Activated CD4-positive, alpha-beta T cell treated with anti-CD3 and anti-CD28 coated beads, Interleukin-2, amount 10 ng/mL, durations not matched to agents 24 days and 14 days (primary cell): ENCODE results near the gene TOMT. TPM values are rescaled to one million over a fixed set of nuclear protein-coding genes. Genes with fewer than 3 reads are reported as not detected.
A peak's percentile ranks its signal among the peaks of the same experiment; 100 is the strongest.

ENCODE experiments used
- DNase-seq: peaks from one replicate; pipeline ENCODE4 v3.0.0; 2022
- H3K27ac Mint-ChIP-seq: one replicate; pipeline ENCODE4 v1.8.0; 2022; ENCODE audit warnings: mild to moderate bottlenecking, mixed read lengths
- H3K27me3 Mint-ChIP-seq: one replicate; pipeline ENCODE4 v1.8.0; 2022; ENCODE audit warnings: mixed read lengths
- H3K36me3 Mint-ChIP-seq: one replicate; pipeline ENCODE4 v1.8.0; 2022; ENCODE audit warnings: low read depth, mild to moderate bottlenecking, mixed read lengths
- H3K4me1 Mint-ChIP-seq: one replicate; pipeline ENCODE4 v1.8.0; 2021; ENCODE audit warnings: mixed read lengths
- H3K4me3 Mint-ChIP-seq: one replicate; pipeline ENCODE4 v1.8.0; 2022; ENCODE audit warnings: mild to moderate bottlenecking, moderate library complexity, mixed read lengths
- H3K9me3 Mint-ChIP-seq: one replicate; pipeline ENCODE4 v1.8.0; 2021; ENCODE audit warnings: mixed read lengths
- intact Hi-C: fragments of 100-400 bp; cut with micrococcal nuclease; formaldehyde crosslinking; loops from one replicate; pipeline ENCODE4 v1.15.1; 2023
- total RNA-seq: library from RNA; stranded (reverse); gene quantifications from 2 replicates; pipeline ENCODE4 v1.2.3, GENCODE V29; 2022

Gene TOMT
- total RNA-seq, 1 donor from 2014 or later = not detected

- Mint-ChIP-seq H3K9me3 (no peaks in the 10 kb centered on the region), H3K27ac (peak within 1 kb of the TSS; percentile 94), H3K27me3 (no peaks in the 10 kb centered on the region), H3K36me3 (peaks cover 12% of the 10 kb centered on the region), H3K4me1 (peaks cover 44% of the 10 kb centered on the region), H3K4me3 (peak within 1 kb of the TSS; percentile 96)
- intact Hi-C loops = loop anchor here (1.0 to 5.0 kb wide), 8 partner anchors 23 to 354 kb away; partner anchors contain the start of genes ANAPC15, CLPB, LAMTOR1 and XNDC1N
- peak; percentile 100 for DNase-seq
Measured at GRCh38 chr11:72080326-72081183, 25.2 kb upstream of the TOMT start, which contains the start of the genes LRRC51 and NUMA1. Gene LRRC51, plus strand, starts transcription at chr11:72080850. Its CDS starts 8,234 bp downstream, at chr11:72089084. Gene NUMA1, minus strand, starts transcription at chr11:72080542. Its CDS starts 44,599 bp downstream, at chr11:72035943.

- Mint-ChIP-seq H3K27ac (peak overlapping the region; percentile 94), H3K4me1 (peaks cover 44% of the 10 kb centered on the region), H3K9me3 (no peaks in the 10 kb centered on the region), H3K27me3 (no peaks in the 10 kb centered on the region), H3K4me3 (peak overlapping the region; percentile 96), H3K36me3 (peaks cover 12% of the 10 kb centered on the region)
- intact Hi-C loops = loop anchor here (2.0 to 5.0 kb wide), 2 partner anchors 104 to 294 kb away; no protein-coding TSS in a partner anchor
- DNase-seq = no peak
Measured at GRCh38 chr11:72081184-72081644, 24.5 kb upstream of the TOMT start.

GRCh38 chr11:72081821-72082453 is 23.8 kb upstream of the TOMT start:
- Mint-ChIP-seq H3K4me3 (peak overlapping the region; percentile 96), H3K4me1 (peaks cover 42% of the 10 kb centered on the region), H3K27ac (peak overlapping the region; percentile 94), H3K36me3 (peaks cover 9% of the 10 kb centered on the region), H3K9me3 (no peaks in the 10 kb centered on the region), H3K27me3 (no peaks in the 10 kb centered on the region)
- DNase-seq = no peak
- intact Hi-C loops = loop anchor here (2.0 to 5.0 kb wide), 2 partner anchors 105 to 295 kb away; no protein-coding TSS in a partner anchor

GRCh38 chr11:72083414-72083813 is 22.3 kb upstream of the TOMT start:
- Mint-ChIP-seq H3K36me3 (peaks cover 9% of the 10 kb centered on the region), H3K9me3 (no peaks in the 10 kb centered on the region), H3K27me3 (no peaks in the 10 kb centered on the region), H3K4me3 (no peak overlapping the region), H3K27ac (peak overlapping the region; percentile 10), H3K4me1 (peaks cover 34% of the 10 kb centered on the region)
- intact Hi-C loops = loop anchor here (5.0 kb wide), 1 partner anchor 106 kb away; no protein-coding TSS in a partner anchor
- DNase-seq = no peak

GRCh38 chr11:72084076-72084475 is 21.6 kb upstream of the TOMT start:
- no peak for DNase-seq
- Mint-ChIP-seq H3K36me3 (peaks cover 8% of the 10 kb centered on the region), H3K9me3 (no peaks in the 10 kb centered on the region), H3K4me3 (no peak overlapping the region), H3K27ac (no peak overlapping the region), H3K4me1 (peaks cover 28% of the 10 kb centered on the region), H3K27me3 (no peaks in the 10 kb centered on the region)
- intact Hi-C loops = loop anchor here (5.0 kb wide), 1 partner anchor 107 kb away; no protein-coding TSS in a partner anchor

GRCh38 chr11:72084965-72085364 is 20.8 kb upstream of the TOMT start:
- intact Hi-C loops = loop anchor here (5.0 kb wide), 1 partner anchor 108 kb away; no protein-coding TSS in a partner anchor
- Mint-ChIP-seq H3K27me3 (no peaks in the 10 kb centered on the region), H3K27ac (no peak overlapping the region), H3K9me3 (no peaks in the 10 kb centered on the region), H3K4me3 (no peak overlapping the region), H3K4me1 (peaks cover 25% of the 10 kb centered on the region), H3K36me3 (peaks cover 12% of the 10 kb centered on the region)
- no peak for DNase-seq

GRCh38 chr11:72085621-72086351 is 19.9 kb upstream of the TOMT start:
- intact Hi-C loops = no loop called here
- Mint-ChIP-seq H3K4me1 (peaks cover 23% of the 10 kb centered on the region), H3K9me3 (no peaks in the 10 kb centered on the region), H3K4me3 (no peak overlapping the region), H3K36me3 (peaks cover 14% of the 10 kb centered on the region), H3K27ac (no peak overlapping the region), H3K27me3 (no peaks in the 10 kb centered on the region)
- DNase-seq = no peak

GRCh38 chr11:72088076-72088808 is 17.5 kb upstream of the TOMT start:
- Mint-ChIP-seq H3K27ac (no peak overlapping the region), H3K27me3 (no peaks in the 10 kb centered on the region), H3K4me3 (no peak overlapping the region)

GRCh38 chr11:72091292-72091691 is 14.4 kb upstream of the TOMT start:
- Mint-ChIP-seq H3K27ac (no peak overlapping the region), H3K4me3 (no peak overlapping the region), H3K4me1 (peaks cover 10% of the 10 kb centered on the region), H3K9me3 (no peaks in the 10 kb centered on the region), H3K36me3 (peaks cover 20% of the 10 kb centered on the region), H3K27me3 (no peaks in the 10 kb centered on the region)
- DNase-seq = peak; percentile 91
- intact Hi-C loops = loop anchor here (1.0 kb wide), 1 partner anchor 66 kb away; no protein-coding TSS in a partner anchor

More at GRCh38 chr11:72088076-72088808, 17.5 kb upstream of the TOMT start:
- Mint-ChIP-seq H3K4me1 (peaks cover 14% of the 10 kb centered on the region), H3K9me3 (no peaks in the 10 kb centered on the region), H3K36me3 (peaks cover 15% of the 10 kb centered on the region)
- no peak for DNase-seq
- intact Hi-C loops = no loop called here

GRCh38 chr11:72098741-72099140 is 7.0 kb upstream of the TOMT start:
- H3K4me3 Mint-ChIP-seq = no peak overlapping the region
- DNase-seq = no peak
- H3K27ac Mint-ChIP-seq = no peak overlapping the region
- intact Hi-C loops = no loop called here
- peaks cover 46% of the 10 kb centered on the region for H3K36me3 Mint-ChIP-seq
- no peaks in the 10 kb centered on the region for H3K9me3 Mint-ChIP-seq
- H3K4me1 Mint-ChIP-seq = peaks cover 32% of the 10 kb centered on the region
- no peaks in the 10 kb centered on the region for H3K27me3 Mint-ChIP-seq

GRCh38 chr11:72100009-72100408 is 5.7 kb upstream of the TOMT start:
- Mint-ChIP-seq H3K27me3 (no peaks in the 10 kb centered on the region), H3K4me3 (no peak overlapping the region), H3K36me3 (peaks cover 42% of the 10 kb centered on the region), H3K27ac (no peak overlapping the region), H3K9me3 (no peaks in the 10 kb centered on the region), H3K4me1 (peaks cover 38% of the 10 kb centered on the region)
- intact Hi-C loops = loop anchor here (5.0 kb wide), 1 partner anchor 42 kb away; no protein-coding TSS in a partner anchor
- DNase-seq = no peak

- Mint-ChIP-seq H3K36me3 (peaks cover 39% of the 10 kb centered on the region), H3K27me3 (no peaks in the 10 kb centered on the region), H3K4me3 (peak overlapping the region; percentile 8), H3K9me3 (no peaks in the 10 kb centered on the region), H3K27ac (peak overlapping the region; percentile 16), H3K4me1 (peaks cover 38% of the 10 kb centered on the region)
- no peak for DNase-seq
- intact Hi-C loops = loop anchor here (5.0 kb wide), 1 partner anchor 42 kb away; no protein-coding TSS in a partner anchor
Measured at GRCh38 chr11:72100462-72100861, 5.3 kb upstream of the TOMT start.
